GM19099 (cell line): ENCODE measurements around the gene VWA7.

Source experiments
- POLR2A ChIP-seq: IDR thresholded peaks from 3 replicates; pipeline ENCODE4 v1.6.1; 2011; ENCODE audit warnings: low read depth; ENCODE audit not compliant: insufficient read length; ENCODE audit errors: extremely low read depth

VWA7 gene

DNA sequence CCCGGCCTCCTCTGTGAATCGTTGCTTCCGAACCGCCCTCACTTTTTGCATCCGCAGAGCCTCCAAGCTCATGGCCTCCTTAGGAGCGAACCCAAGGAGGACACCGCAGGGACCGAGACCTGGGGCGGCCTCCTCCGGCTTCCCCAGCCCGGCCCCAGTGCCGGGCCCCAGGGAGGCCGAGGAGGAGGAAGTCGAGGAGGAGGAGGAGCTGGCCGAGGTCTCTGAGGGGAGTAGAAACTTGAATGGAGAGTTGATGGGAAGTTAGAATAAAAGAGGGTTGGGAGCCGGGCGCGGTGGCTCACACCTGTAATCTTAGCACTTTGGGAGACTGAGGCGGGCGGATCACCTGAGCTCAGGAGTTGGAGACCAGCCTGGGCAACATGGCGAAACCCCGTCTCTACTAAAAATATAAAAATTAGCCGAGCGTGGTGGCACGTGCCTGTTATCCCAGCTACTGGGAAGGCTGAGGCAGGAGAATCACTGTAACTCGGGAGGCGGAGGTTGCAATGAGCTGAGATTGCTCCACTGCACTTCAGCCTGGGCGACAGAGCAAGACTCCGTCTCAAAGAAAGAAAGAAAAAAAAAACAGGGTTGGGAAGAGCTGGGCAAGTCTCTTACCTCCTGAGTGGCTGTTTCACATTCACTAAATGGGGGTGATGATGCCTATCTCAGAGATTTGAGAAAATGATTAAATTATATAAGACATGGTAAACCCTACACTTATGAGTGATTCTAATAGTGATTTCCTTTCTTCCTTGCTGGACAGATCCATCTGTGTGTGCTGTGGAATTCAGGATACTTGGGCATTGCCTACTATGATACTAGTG lies 36.5 kb downstream of the VWA7 start:
- TF ChIP-seq POLR2A, result no peak

DNA sequence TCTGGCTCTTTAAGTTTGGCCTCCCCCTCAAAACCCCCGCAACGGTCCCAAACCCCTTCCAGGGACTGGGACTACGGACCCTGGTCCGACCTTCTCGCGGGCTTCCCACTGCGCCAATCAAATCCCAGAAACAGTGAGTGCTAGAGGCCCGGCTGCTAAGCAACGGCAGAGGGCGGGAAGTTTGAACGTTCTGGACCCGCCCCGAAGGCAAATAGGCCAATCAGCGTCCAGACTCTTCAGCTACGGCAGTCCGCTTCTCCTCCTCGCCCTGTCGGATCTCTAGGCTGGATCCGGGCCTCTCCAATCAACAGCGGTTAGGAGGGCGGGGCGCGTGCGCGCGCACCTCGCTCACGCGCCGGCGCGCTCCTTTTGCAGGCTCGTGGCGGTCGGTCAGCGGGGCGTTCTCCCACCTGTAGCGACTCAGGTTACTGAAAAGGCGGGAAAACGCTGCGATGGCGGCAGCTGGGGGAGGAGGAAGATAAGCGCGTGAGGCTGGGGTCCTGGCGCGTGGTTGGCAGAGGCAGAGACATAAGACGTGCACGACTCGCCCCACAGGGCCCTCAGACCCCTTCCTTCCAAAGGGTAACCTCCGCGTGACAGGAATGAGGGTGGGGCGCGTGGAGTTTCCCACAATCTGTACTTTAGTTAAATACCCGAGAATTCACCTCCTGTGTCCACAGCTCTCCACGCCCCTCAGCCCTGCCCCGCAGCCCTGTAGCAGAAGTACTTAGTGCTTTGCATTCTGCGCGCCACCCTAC lies 37.3 kb downstream of the VWA7 start, which contains the start of gene MSH5:
MSH5 (plus strand) TSS at position 367 of the 758 bp plus-strand sequence. CDS start 462 bp downstream, outside the sequence.
- peak; percentile 68 for TF ChIP-seq POLR2A

- TF ChIP-seq POLR2A, result peak; percentile 60
Measured at GRCh38 chr6:31737991-31738979, 38.8 kb downstream of the VWA7 start.

GRCh38 chr6:31737315-31737990 lies 39.7 kb downstream of the VWA7 start:
- TF ChIP-seq POLR2A, result no peak

DNA sequence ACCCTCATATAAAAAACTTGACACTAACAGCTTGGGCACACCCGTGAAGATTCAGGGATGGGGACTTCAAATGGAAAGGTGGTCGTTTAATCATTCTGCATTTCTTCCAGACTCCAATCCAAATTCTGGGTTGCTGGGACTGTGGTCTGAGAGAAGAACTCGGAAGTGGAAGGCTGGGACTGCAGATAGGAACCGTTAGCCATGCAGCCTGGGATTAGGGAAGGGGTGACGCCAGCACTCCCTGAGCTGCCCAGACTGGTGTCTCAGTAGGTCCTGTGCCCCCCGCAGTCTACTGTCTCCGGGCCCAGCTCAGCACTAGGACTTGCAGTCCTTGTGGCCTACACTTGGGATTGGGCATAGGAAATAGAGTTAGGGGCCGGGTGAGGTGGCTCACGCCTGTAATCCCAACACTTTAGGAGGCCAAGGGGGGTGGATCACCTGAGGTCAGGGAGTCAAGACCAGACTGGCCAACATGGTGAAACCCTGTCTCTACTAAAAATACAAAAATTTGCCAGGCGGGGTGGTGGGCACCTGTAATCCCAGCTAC lies 40.3 kb downstream of the VWA7 start:
- TF ChIP-seq POLR2A, result no peak

DNA sequence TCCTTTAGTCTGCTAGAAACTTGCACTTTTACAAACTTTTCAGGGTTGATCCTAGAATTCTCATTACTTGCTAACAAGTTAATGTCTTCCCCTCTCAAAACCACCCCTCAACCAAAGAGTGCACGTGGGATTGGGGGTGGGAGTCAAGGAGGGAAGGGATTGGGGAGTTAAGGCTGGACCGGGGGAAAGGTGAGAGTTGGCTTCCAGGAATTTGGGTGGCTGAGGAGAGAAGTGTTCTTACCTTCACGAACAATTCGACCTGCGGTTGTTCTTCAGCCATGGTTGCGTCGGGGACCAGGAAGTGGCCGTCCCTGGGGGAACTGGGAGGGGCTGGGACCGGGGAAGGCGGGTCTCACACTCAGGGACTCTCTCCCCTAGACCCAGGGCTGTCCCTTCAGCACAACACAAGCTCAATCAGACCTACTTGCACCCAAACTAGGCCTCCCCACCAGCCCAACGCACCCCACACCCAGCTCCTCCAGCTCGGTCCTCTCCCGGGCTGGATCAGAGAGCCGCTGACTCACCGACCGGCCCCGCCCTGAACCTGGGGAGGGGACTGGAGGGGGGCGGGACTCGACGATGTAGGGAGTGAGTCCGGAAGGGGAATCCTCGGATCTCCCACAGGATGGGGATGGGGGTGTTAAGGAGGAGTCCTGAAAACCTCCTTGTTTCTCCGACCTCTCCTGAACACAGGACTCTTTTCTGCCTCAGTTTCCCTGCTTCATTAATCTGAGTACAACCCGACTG lies 40.9 kb downstream of the VWA7 start, which contains the start of gene CLIC1:
CLIC1 (minus strand) TSS at position 510 of the 747 bp plus-strand sequence; CDS start at position 280, 230 bp downstream.
- peak; percentile 87 for TF ChIP-seq POLR2A

DNA sequence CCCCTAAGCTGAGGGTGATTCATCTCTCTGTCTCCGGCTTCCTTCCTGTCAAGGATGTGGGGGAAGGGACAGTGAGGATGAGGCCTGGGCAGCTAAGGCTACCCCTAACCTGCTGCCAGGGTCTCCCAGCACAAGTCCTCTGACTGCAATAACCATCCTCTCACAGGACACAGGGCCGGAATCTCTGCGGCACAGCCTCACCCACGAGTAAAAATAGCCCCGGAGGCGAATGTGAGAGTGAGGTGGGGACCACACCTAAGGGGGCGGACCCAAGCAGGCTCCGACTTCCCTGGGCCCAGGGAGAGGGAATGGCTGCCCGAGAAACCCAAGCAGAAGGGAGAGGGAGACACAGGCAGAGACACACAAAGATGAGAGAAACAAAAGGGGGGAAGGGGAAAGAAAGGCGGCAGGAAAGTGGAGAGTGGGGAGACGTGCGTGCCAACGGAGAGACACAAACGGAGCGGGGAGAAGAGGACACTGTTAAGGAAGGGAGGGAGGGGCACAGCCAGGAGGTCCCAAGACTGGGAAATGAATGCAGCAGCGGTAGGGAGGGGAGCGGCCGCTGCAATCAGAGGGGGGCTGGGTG lies 42.2 kb downstream of the VWA7 start:
- no peak for TF ChIP-seq POLR2A

DNA sequence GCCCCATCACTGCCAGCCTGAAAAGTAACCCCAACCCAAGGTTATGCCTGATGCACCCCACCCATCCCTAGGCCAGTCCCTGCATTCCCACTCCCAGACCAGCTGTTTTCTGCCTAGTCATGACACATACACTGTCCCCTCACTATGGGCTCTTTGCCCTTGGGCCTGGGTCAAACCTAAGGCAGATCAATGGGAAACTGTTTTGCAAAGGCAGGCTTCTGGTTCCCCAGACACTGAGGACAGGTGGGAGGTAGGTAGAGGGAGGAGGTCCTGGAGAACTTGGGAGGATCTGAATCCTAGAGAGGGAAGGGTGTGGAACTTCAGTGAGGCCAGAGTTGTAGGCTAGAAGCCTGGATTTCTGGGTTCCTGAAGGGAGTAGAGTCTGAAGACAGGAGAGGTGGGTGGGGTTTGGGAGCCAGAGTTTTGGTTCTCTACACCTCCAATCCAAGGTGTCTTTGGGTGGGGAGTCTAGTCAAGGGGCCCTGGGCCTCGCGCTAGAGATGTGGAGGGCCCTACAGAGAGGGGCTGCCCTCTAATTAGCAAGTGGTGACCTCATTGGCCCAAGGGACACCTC lies 42.8 kb downstream of the VWA7 start:
- no peak for TF ChIP-seq POLR2A

GRCh38 chr6:31733734-31734133 lies 43.4 kb downstream of the VWA7 start:
- no peak for TF ChIP-seq POLR2A

DNA sequence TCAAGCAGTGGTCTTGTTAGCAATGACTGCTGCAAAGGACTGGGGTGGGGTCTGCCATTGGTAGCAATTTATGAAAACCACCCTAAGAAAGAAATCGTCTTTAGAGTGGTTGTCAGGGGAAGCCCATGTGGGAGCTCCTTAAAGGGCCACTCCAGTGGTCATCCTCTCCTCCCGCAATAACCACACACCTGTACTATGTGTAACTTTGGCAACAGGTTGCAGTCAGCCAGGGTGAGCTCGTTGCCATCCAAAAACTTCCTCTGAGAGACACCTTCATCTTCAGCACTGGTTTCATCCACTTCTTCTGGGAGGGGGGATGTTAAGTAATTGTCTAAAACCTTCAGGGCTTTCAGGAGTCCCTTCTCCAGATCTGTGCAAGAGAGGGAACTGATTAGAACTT lies 45.1 kb downstream of the VWA7 start:
- TF ChIP-seq POLR2A, result no peak

DNA sequence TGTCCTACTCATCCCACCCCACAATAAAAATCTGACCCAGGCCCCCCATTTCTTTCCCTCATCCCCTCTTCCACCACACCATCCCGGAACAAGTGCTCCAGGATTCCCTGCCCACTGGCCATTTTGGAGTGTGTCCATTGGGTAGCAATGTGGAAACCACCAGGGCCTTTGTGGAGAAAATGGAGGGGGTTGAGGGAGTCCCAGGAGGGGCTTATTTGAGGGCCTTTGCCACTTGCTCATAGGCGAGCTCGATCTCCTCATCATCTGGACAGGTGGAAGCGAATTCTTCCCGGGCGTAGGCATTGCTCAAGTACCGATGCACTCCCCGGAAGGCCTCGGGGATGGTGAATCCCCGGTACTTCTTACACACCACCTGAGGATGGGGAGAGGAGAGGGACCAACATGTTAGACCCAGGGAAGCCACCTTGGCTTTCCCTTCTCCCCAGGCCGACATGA lies 46.5 kb downstream of the VWA7 start:
- no peak for TF ChIP-seq POLR2A

GRCh38 chr6:31729979-31730630 lies 47.0 kb downstream of the VWA7 start:
- peak; percentile 36 for TF ChIP-seq POLR2A
